HG02623 (cell line): ENCODE results near the gene FRMPD2.
A peak's percentile ranks its signal among the peaks of the same experiment; 100 is the strongest.
"Not testable (repeated sequence)": the region's sequence is repeated elsewhere in the genome, so short reads cannot be mapped to it uniquely, and the experiment has no call there.

ENCODE experiments used
- ATAC-seq: cut with Tn5 transposase; IDR thresholded peaks from one replicate; pipeline ENCODE4 v1.9.1; 2021; ENCODE audit warnings: moderate library complexity; ENCODE audit not compliant: unreplicated experiment

Gene FRMPD2

GRCh38 chr10:48290286-48290685, 15.8 kb upstream of the FRMPD2 start:
- ATAC-seq = no peak

- ATAC-seq = peak; percentile 42
Measured at GRCh38 chr10:48289501-48290238, 15.2 kb upstream of the FRMPD2 start.

GRCh38 chr10:48288661-48289060, 14.2 kb upstream of the FRMPD2 start:
- ATAC-seq = no peak

- peak; percentile 42 for ATAC-seq
Measured at GRCh38 chr10:48287417-48288391, 13.2 kb upstream of the FRMPD2 start.

GRCh38 chr10:48286356-48286755, 11.9 kb upstream of the FRMPD2 start:
- no peak for ATAC-seq

- ATAC-seq = no peak
Measured at GRCh38 chr10:48285710-48286109, 11.2 kb upstream of the FRMPD2 start.

- ATAC-seq = no peak
Measured at GRCh38 chr10:48284811-48285210, 10.3 kb upstream of the FRMPD2 start.

- ATAC-seq = no peak
Measured at GRCh38 chr10:48284002-48284546, 9.6 kb upstream of the FRMPD2 start.

GRCh38 chr10:48282829-48283228, 8.3 kb upstream of the FRMPD2 start:
- peak; percentile 58 for ATAC-seq

GRCh38 chr10:48281697-48282096, 7.2 kb upstream of the FRMPD2 start:
- not testable (repeated sequence) for ATAC-seq

GRCh38 chr10:48279081-48279751, 4.7 kb upstream of the FRMPD2 start:
- ATAC-seq = peak; percentile 82

GRCh38 chr10:48277093-48277492, 2.6 kb upstream of the FRMPD2 start:
- ATAC-seq = no peak

- ATAC-seq = no peak
Measured at GRCh38 chr10:48273741-48274140, 755 bp downstream of the FRMPD2 start.

- ATAC-seq = no peak
Measured at GRCh38 chr10:48272682-48273081, 1.8 kb downstream of the FRMPD2 start.

GRCh38 chr10:48271047-48271730, 3.3 kb downstream of the FRMPD2 start:
- no peak for ATAC-seq

- no peak for ATAC-seq
Measured at GRCh38 chr10:48266528-48266927, 8.0 kb downstream of the FRMPD2 start.

GRCh38 chr10:48258105-48258504, 16.4 kb downstream of the FRMPD2 start:
- ATAC-seq = no peak

- ATAC-seq = no peak
Measured at GRCh38 chr10:48257407-48257961, 17.0 kb downstream of the FRMPD2 start.

- no peak for ATAC-seq
Measured at GRCh38 chr10:48255722-48256121, 18.8 kb downstream of the FRMPD2 start.
